Ovary (tissue), 9 donors: Measurements from ENCODE around the gene ZNF385D. TPM values are rescaled to one million over a fixed set of nuclear protein-coding genes. Genes with fewer than 3 reads are reported as not detected.

ENCODE experiments used
- DNase-seq, 5 donors: peaks; one replicate each; pipeline ENCODE4 v3.0.0-alpha.2; 2019 to 2020
- H3K27ac ChIP-seq, 2 donors: fragments of 200-600 bp; one replicate each; pipeline versions ENCODE4 v1.5.1 to v1.8.0; 2019 to 2022
- H3K27me3 ChIP-seq: fragments of 200-600 bp; one replicate; pipeline ENCODE4 v1.8.0; 2022
- H3K36me3 ChIP-seq: fragments of 200-600 bp; sonication (generic); one replicate; pipeline ENCODE4 v1.5.1; 2019
- H3K4me1 ChIP-seq: one replicate; pipeline ENCODE4 v1.8.1; 2013; ENCODE audit warnings: mild to moderate bottlenecking, moderate library complexity; ENCODE audit not compliant: insufficient read depth
- H3K4me3 ChIP-seq: fragments of 200-600 bp; sonication (generic); one replicate; pipeline ENCODE4 v1.5.1; 2017
- H3K9me3 ChIP-seq, 2 donors: fragments of 200-600 bp in 1 of 2; sonication (generic) in 1 of 2; one replicate each; pipeline versions ENCODE4 v1.5.1 to v1.8.1; 2013 to 2019; ENCODE audit warnings: mild to moderate bottlenecking in 1 of 2, moderate library complexity in 1 of 2
- EP300 ChIP-seq: sonication (generic); formaldehyde crosslinking; IDR thresholded peaks from one replicate; pipeline ENCODE4 v1.6.1; 2017; ENCODE audit warnings: antibody characterized with exemption
- POLR2A ChIP-seq: fragments of 450-650 bp; IDR thresholded peaks from one replicate; pipeline ENCODE4 v1.6.1; 2017; ENCODE audit warnings: antibody characterized with exemption, mild to moderate bottlenecking, moderate library complexity
- WGBS, 3 donors: extraction: QIAGEN DNeasy Blood & Tissue Kit in 1 of 3; methylation state at CpG; one replicate each; pipeline versions ENCODE4 v1.1.5 to v1.1.7; 2013 to 2017; 5-methylcytosine and 5-hydroxymethylcytosine counted together
- intact Hi-C, 4 donors: fragments of 100-400 bp; cut with DNase I; formaldehyde crosslinking; loops; one replicate each; pipeline versions ENCODE4 v1.11.0 to v1.15.1; 2022 to 2023
- polyA plus RNA-seq, 2 donors: library from polyadenylated mRNA; stranded (reverse); fragments of 200-250 nt in 1 of 2; fragments of 350-450 nt in 1 of 2; fragmentation: Illumina TruSeq in 1 of 2; extraction: RNeasy Lipid Tissue Mini Kit (QIAGEN cat#74804) in 1 of 2; gene quantifications; one replicate each; pipeline ENCODE4 v1.2.3, GENCODE V29; 2013 to 2014
- total RNA-seq, 7 donors: library from RNA; depleted of rRNA in 2 of 7; stranded (reverse); fragments of >200 nt in 2 of 7; fragmentation: NEBNext Ultra II Directional in 3 of 7; extraction: Animal tissue kit (Norgen Biotek cat#: 25700) in 3 of 7; gene quantifications; one replicate each; pipeline versions ENCODE4 v1.1.0 to v1.2.4, GENCODE V29; 2016 to 2023
- TF ChIP-seq, protein P1 (sequence below), 3 donors: fragments of 450-650 bp in 2 of 3; fragments of 200-600 bp in 1 of 3; IDR thresholded peaks; one replicate each; pipeline versions ENCODE4 v1.5.1 to v1.8.0; 2016 to 2022; ENCODE audit warnings: antibody characterized with exemption in 3 of 3, mild to moderate bottlenecking in 1 of 3
- donor health status: DM: no; HTN: no; CAD: no; lungs with moderate emphysema.
- donor health status: DM: no; HTN: no; CAD: no.
- donor health status: Bipolar disorder and iron deficiency.
- donor health status: DM: yes; HTN: yes; CAD: no.
- donor health status: DM: no; HTN: no; CAD: no.
- donor health status: DM: yes; HTN: yes; CAD: no.

ZNF385D gene
- total and polyA plus RNA-seq, 9 donors: 0.33 to 9.3 (median 2.6) TPM

DNA sequence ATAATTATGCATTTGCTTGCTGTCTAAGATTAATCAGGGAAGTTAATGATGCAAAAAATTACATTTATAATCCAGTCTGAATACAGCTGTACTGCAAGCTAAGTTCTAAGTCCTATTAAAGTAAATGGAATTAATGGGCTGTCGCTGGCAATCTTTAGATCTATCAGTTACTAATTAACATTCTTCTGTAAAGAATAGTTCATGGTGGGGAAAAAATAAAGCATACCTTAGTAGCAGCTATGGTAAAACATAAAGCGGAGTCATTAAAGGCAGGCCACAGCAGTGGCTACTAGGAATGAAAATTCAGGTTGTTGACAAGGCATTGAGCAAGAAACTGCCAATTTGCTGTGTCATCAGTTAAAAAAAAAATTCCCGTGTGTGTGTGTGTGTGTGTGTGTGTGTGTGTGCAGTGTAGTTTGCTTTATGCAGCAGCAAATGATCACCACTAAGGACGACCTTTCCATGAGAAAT, 129.8 kb downstream of the ZNF385D start:
- Histone ChIP-seq H3K9me3 (no peaks in the 10 kb centered on the region), H3K27ac (no peak overlapping the region), H3K36me3 (no peaks in the 10 kb centered on the region), H3K4me3 (no peak overlapping the region), H3K27me3 (no peaks in the 10 kb centered on the region), H3K4me1 (no peaks in the 10 kb centered on the region)
- intact Hi-C loops: no loop called here
- no peak for DNase-seq
- TF ChIP-seq, protein P1, sequence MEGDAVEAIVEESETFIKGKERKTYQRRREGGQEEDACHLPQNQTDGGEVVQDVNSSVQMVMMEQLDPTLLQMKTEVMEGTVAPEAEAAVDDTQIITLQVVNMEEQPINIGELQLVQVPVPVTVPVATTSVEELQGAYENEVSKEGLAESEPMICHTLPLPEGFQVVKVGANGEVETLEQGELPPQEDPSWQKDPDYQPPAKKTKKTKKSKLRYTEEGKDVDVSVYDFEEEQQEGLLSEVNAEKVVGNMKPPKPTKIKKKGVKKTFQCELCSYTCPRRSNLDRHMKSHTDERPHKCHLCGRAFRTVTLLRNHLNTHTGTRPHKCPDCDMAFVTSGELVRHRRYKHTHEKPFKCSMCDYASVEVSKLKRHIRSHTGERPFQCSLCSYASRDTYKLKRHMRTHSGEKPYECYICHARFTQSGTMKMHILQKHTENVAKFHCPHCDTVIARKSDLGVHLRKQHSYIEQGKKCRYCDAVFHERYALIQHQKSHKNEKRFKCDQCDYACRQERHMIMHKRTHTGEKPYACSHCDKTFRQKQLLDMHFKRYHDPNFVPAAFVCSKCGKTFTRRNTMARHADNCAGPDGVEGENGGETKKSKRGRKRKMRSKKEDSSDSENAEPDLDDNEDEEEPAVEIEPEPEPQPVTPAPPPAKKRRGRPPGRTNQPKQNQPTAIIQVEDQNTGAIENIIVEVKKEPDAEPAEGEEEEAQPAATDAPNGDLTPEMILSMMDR (IDR thresholded peaks at IDR 0.05): no peak
- TF ChIP-seq POLR2A: no peak
- TF ChIP-seq EP300: no peak
- 71 to 76% (median 74%) methylated on average over 4 of the region's 4 CpGs for WGBS, 3 donors

DNA sequence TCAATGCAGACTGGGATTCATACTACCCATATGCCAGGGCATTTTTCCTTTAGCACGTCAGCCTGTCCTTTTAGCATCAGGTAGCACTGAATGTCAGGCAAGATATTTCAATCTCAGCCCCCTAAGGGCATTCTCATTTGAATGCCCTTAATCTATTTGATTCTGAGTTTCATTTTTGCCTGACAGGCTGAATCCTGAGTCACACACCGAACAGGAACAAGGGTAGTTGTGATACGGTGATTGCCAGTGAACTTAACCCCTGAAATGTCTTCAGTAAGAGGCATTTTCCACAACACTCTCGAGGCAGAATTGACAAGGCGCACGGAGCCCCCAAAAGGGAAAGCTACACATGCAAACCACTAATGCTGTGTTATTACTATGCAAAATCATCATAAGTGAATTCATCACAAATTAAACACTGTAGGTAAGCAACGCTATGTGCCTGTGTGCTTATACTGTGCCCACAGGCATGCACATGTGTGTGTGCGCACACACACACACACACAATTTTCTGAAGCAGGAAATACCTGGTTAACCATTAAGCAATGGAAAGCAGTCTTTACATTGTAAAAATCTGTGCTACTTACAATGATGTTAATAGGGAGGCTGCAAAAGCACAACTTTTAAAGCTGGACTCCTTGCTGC, 130.4 kb downstream of the ZNF385D start:
- Histone ChIP-seq H3K4me3 (no peak overlapping the region), H3K9me3 (no peaks in the 10 kb centered on the region), H3K27me3 (no peaks in the 10 kb centered on the region), H3K4me1 (no peaks in the 10 kb centered on the region), H3K36me3 (no peaks in the 10 kb centered on the region), H3K27ac (no peak overlapping the region)
- intact Hi-C loops: no loop called here
- 77 to 80% (median 78%) methylated on average over 8 of the region's 8 CpGs for WGBS, 3 donors
- TF ChIP-seq, protein P1 (IDR thresholded peaks at IDR 0.05): no peak
- TF ChIP-seq POLR2A (no peak), EP300 (no peak)
- no peak for DNase-seq

DNA sequence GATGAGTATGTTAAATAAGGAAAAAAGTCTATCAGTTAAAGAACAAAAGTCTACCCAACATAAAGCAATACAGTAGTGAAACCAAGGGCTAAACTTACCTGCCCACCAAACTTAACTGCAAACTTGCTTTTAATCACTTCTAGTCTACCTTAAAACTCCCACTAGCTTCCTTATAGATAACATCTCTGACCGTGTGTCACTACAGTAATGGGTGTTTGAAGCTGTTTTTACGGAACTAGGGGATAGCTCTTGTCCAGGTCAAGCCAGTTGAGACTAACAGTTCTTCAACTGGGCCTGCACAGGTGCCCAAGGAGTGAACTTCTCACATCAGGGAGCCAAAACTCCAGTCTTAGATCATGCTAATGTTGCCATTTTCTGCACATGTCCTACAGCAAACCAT, 132.3 kb downstream of the ZNF385D start:
- TF ChIP-seq, protein P1 (IDR thresholded peaks at IDR 0.05): no peak
- TF ChIP-seq POLR2A (no peak), EP300 (no peak)
- intact Hi-C loops: no loop called here
- 64 to 70% (median 70%) methylated on average over 2 of the region's 2 CpGs for WGBS, 3 donors

DNA sequence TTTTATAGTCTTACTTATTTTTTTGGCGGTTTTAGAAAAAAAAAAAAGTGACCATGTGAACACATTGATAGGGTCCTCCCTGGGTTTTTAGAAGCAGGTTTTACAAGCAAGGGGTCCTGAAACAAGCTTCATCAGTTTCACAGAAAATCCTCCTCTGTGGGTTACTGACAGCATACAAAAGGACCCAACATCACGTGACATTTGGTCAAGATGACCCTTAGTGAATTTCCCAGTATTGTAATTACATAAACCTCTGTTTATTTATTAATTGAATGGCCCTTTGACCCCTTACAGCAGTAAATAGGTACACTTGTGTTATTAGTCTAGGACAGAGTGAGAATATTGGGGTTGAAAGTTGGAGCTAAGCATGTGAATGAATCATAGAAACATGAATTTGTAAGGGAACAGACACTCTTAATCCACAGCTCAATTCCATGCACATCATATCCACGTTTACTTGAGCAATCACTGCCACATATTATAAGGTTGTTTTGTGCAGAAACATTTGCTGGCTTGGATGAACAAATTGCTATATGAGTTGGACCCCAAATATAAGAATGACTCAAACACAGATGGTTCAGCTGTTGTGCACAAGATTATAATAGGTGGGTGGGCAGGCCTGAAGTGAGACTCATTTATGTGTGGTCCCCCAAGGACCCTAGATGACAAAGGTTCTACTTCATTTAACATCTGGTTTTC, 137.5 kb downstream of the ZNF385D start:
- Histone ChIP-seq H3K27me3 (no peaks in the 10 kb centered on the region), H3K4me3 (no peak overlapping the region), H3K36me3 (no peaks in the 10 kb centered on the region), H3K27ac (no peak overlapping the region), H3K9me3 (no peaks in the 10 kb centered on the region), H3K4me1 (no peaks in the 10 kb centered on the region)
- WGBS, 3 donors: 82 to 85% (median 83%) methylated on average over 3 of the region's 3 CpGs
- intact Hi-C loops: no loop called here
- DNase-seq: no peak
- TF ChIP-seq EP300 (no peak), POLR2A (no peak)
- TF ChIP-seq, protein P1 (IDR thresholded peaks at IDR 0.05): no peak

More for the DNA sequence above, 132.3 kb downstream of the ZNF385D start:
- no peak overlapping the region for H3K27ac ChIP-seq
- no peaks in the 10 kb centered on the region for H3K4me1 ChIP-seq
- H3K27me3 ChIP-seq: no peaks in the 10 kb centered on the region
- no peak overlapping the region for H3K4me3 ChIP-seq
- no peak for DNase-seq
- no peaks in the 10 kb centered on the region for H3K9me3 ChIP-seq
- no peaks in the 10 kb centered on the region for H3K36me3 ChIP-seq
